Tibial nerve (tissue), 4 donors: Measurements from ENCODE around the gene PRIM1. TPM values are rescaled to one million over a fixed set of nuclear protein-coding genes. Genes with fewer than 3 reads are reported as not detected.

Experiments
- DNase-seq, 2 donors: peaks; one replicate each; pipeline ENCODE4 v3.0.0-alpha.2; 2019; ENCODE audit warnings: low spot score in 2 of 2
- H3K27ac ChIP-seq, 4 donors: fragments of 200-600 bp; sonication (generic) in 3 of 4; one replicate each; pipeline ENCODE4 v1.5.1; 2017 to 2019; ENCODE audit warnings: mild to moderate bottlenecking in 1 of 4
- H3K27me3 ChIP-seq, 2 donors: fragments of 200-600 bp; sonication (generic) in 1 of 2; one replicate each; pipeline versions ENCODE4 v1.5.1 to v1.6.0; 2017 to 2019
- H3K36me3 ChIP-seq, 3 donors: fragments of 200-600 bp; sonication (generic); one replicate each; pipeline ENCODE4 v1.5.1; 2018 to 2019
- H3K4me1 ChIP-seq, 4 donors: fragments of 200-600 bp; sonication (generic) in 3 of 4; one replicate each; pipeline ENCODE4 v1.5.1; 2017 to 2019
- H3K4me3 ChIP-seq, 4 donors: fragments of 200-600 bp; sonication (generic) in 3 of 4; one replicate each; pipeline ENCODE4 v1.5.1; 2017 to 2019; ENCODE audit warnings: mild to moderate bottlenecking in 1 of 4, moderate library complexity in 1 of 4
- H3K9me3 ChIP-seq, 4 donors: fragments of 200-600 bp; sonication (generic) in 3 of 4; one replicate each; pipeline ENCODE4 v1.5.1; 2017 to 2019
- EP300 ChIP-seq, 2 donors: sonication (generic); formaldehyde crosslinking; IDR thresholded peaks; one replicate each; pipeline ENCODE4 v1.6.1; 2017; ENCODE audit warnings: antibody characterized with exemption in 2 of 2, mild to moderate bottlenecking in 1 of 2
- POLR2A ChIP-seq, 2 donors: fragments of 450-650 bp; IDR thresholded peaks; one replicate each; pipeline ENCODE4 v1.6.1; 2017; ENCODE audit warnings: antibody characterized with exemption in 2 of 2, mild to moderate bottlenecking in 2 of 2, moderate library complexity in 2 of 2
- WGBS, 2 donors: methylation state at CpG; one replicate each; pipeline ENCODE4 v1.1.5; 2018; 5-methylcytosine and 5-hydroxymethylcytosine counted together
- total RNA-seq, 4 donors: library from RNA; depleted of rRNA; stranded (reverse); fragments of >200 nt; gene quantifications; one replicate each; pipeline ENCODE4 v1.1.0, GENCODE V29; 2016
- TF ChIP-seq, protein P1 (sequence below), 5 experiments: fragments of 200-600 bp in 3 of 5; fragments of 450-650 bp in 2 of 5; sonication (generic) in 3 of 5; IDR thresholded peaks; one replicate each; pipeline ENCODE4 v1.5.1; 2016 to 2019; ENCODE audit warnings: antibody characterized with exemption in 5 of 5, mild to moderate bottlenecking in 3 of 5, moderate library complexity in 2 of 5

Gene PRIM1
- total RNA-seq, 4 donors from 2014 or later = 2.4 to 10.1 (median 6.1) TPM

DNA sequence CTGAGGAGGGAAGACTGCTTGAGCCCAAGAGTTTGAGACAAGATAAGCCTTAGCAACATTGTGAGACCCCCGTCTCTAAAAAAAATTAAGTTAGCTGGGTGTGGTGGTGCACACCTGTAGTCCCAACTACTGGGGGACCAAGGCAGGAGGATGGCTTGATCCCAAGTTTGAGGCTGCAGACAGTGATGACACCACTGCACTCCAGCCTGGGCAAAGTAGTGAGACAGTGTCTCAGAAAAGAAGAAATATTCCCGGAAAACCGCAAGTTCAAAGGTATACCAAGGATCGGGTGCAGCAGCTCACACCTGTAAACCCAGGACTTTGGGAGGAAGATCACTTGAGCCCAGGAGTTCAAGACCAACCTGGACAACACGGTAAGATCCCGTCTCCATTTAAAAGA, 69.8 kb downstream of the PRIM1 start:
- no peak for DNase-seq
- Histone ChIP-seq H3K27me3 (no peaks in the 10 kb centered on the region), H3K9me3 (no peaks in the 10 kb centered on the region), H3K4me3 (no peak overlapping the region), H3K27ac (no peak overlapping the region), H3K4me1 (peaks cover 0 to 86% (median 27%) of the 10 kb centered on the region in 4 donors), H3K36me3 (peaks cover 0 to 12% (median 0%) of the 10 kb centered on the region in 3 donors)
- TF ChIP-seq, protein P1, sequence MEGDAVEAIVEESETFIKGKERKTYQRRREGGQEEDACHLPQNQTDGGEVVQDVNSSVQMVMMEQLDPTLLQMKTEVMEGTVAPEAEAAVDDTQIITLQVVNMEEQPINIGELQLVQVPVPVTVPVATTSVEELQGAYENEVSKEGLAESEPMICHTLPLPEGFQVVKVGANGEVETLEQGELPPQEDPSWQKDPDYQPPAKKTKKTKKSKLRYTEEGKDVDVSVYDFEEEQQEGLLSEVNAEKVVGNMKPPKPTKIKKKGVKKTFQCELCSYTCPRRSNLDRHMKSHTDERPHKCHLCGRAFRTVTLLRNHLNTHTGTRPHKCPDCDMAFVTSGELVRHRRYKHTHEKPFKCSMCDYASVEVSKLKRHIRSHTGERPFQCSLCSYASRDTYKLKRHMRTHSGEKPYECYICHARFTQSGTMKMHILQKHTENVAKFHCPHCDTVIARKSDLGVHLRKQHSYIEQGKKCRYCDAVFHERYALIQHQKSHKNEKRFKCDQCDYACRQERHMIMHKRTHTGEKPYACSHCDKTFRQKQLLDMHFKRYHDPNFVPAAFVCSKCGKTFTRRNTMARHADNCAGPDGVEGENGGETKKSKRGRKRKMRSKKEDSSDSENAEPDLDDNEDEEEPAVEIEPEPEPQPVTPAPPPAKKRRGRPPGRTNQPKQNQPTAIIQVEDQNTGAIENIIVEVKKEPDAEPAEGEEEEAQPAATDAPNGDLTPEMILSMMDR (IDR thresholded peaks at IDR 0.05) = no peak
- TF ChIP-seq POLR2A (IDR thresholded peaks at IDR 0.05) = no peak
- TF ChIP-seq EP300 (IDR thresholded peaks at IDR 0.05) = no peak
- WGBS, 2 donors = 95 to 99% methylated on average over 6 of the region's 6 CpGs

Other genes starting within 250 kb of the PRIM1 start
- 10 to 100 TPM; 22.8 to 39.0 (median 31.8) TPM for gene RBMS2, start 230.5 kb downstream of the PRIM1 start, total RNA-seq
- gene BAZ2A, start 122.0 kb downstream of the PRIM1 start, total RNA-seq = 100 to 1,000 TPM; 117 to 178 (median 159) TPM
- 100 to 1,000 TPM; 293 to 326 (median 296) TPM for gene ATP5F1B, start 106.3 kb downstream of the PRIM1 start, total RNA-seq
- gene PTGES3, start 64.0 kb downstream of the PRIM1 start, total RNA-seq = 10 to 100 TPM; 71.0 to 84.0 (median 77.2) TPM
- gene NACA, start 27.0 kb downstream of the PRIM1 start, total RNA-seq = 1,000 to 10,000 TPM in 1 of 4 donors, 100 to 1,000 TPM in 3; 829 to 1,085 (median 948) TPM
- 1 to 10 TPM in 2 of 4 donors, under 1 TPM in 1, not detected in 1; 0.20 to 1.2 (median 1.0) TPM for gene HSD17B6, start 11.0 kb upstream of the PRIM1 start, total RNA-seq
- not detected for gene SDR9C7, start 182.1 kb upstream of the PRIM1 start, total RNA-seq
- gene RDH16, start 205.3 kb upstream of the PRIM1 start, total RNA-seq = 1 to 10 TPM in 3 of 4 donors, not detected in 1; 1.5 to 1.8 (median 1.7) TPM